CD4-positive, alpha-beta T cell treated with Interleukin-12 subunit alpha and Interleukin-12 subunit beta, for 1 hour (primary cell): ENCODE results near the gene PANX3.

ENCODE experiments used
- DNase-seq: peaks from one replicate; pipeline ENCODE4 v3.0.0-alpha.2; 2020

Gene PANX3

GRCh38 chr11:124661553-124661952 is 50.3 kb downstream of the PANX3 start:
- DNase-seq = no peak

GRCh38 chr11:124662106-124662505 is 50.9 kb downstream of the PANX3 start:
- DNase-seq = no peak

DNA sequence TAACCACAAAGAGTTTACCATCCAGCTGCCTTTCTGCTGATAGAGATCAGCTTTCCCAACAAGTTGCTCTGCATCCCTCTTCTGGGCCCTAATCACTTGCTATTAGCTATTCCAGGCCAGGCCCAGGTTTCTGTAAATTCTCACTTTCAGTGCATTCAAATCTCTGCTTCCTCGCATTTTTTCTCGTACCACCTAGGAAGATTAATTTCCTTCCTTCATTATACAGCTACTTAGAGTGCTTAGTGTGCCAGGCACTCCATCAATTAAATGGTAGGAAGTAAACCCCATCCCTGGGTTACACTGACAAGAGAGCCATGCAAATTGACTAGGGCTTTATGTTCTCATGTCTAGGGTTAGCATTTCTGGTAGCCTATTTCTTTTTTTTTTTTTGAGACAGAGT is 52.6 kb downstream of the PANX3 start:
- DNase-seq = no peak

DNA sequence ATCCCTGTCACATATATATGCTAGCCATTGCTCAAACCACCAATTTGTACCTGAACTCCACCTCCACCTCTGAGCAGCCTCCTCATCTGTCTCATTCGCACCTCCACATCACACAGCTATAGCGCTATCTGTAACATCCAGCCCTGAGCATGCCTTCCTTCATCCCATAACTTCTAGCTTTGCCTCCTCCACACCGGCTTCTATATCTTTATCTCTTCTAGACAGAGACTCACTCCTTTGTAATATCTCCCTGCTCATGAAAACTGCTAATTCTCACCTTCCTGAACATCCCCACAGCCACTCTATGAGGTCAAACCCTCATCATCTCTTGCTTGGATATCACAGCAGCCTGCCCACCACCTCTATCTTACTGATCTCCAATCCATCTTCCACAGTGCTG is 56.4 kb downstream of the PANX3 start:
- DNase-seq = no peak

DNA sequence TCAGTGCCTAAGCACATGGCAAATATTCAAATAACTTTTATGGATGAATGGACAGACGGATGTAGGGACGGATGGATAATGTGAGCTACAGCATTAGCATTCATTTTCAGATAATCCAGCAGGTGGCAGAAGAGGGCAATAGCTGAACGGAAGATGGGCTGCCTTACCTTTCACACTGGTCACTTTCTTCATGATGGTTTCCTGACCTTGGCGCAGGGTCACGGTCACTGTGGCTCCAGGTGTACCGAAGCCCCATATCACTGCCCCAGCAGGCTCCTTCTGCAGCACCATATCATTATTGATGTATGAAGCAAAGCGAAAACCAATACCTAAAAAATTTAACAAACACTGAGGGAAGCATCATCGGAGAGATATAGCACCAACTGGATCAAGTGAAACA is 58.0 kb downstream of the PANX3 start:
- DNase-seq = peak; percentile 71
